ENCODE measurements around the gene TREML4.

TREML4 gene

GRCh38 chr6:41269166-41269565 lies 41.0 kb downstream of the TREML4 start:
- no peak for DNase-seq (ENCODE audit: low read depth, low spot score)
- TF ChIP-seq CTCF (IDR thresholded peaks at IDR 0.05; ENCODE audit: insufficient read depth, low read length, missing control alignments): no peak
- H3K4me3 ChIP-seq (ENCODE audit: low read depth, low read length): no peak overlapping the region
- POLR2A ChIA-PET: no interaction called here
- CTCF ChIA-PET: no interaction called here

GRCh38 chr6:41269716-41270115 lies 41.6 kb downstream of the TREML4 start:
- no peak overlapping the region for H3K4me3 ChIP-seq (ENCODE audit: low read depth, low read length)
- ChIA-PET CTCF (no interaction called here), POLR2A (no interaction called here)
- TF ChIP-seq CTCF (IDR thresholded peaks at IDR 0.05; ENCODE audit: insufficient read depth, low read length, missing control alignments): no peak
- DNase-seq (ENCODE audit: low read depth, low spot score): no peak

- H3K4me3 ChIP-seq (ENCODE audit: low read depth, low read length): no peak overlapping the region
- CTCF ChIA-PET: no interaction called here
- no peak for TF ChIP-seq CTCF (IDR thresholded peaks at IDR 0.05; ENCODE audit: insufficient read depth, low read length, missing control alignments)
- POLR2A ChIA-PET: no interaction called here
- DNase-seq (ENCODE audit: low read depth, low spot score): no peak
These were observed 43.8 kb downstream of the TREML4 start for GRCh38 chr6:41271901-41272395.

- ChIA-PET POLR2A (no interaction called here), CTCF (no interaction called here)
- DNase-seq (ENCODE audit: low read depth, low spot score): no peak
- no peak for TF ChIP-seq CTCF (IDR thresholded peaks at IDR 0.05; ENCODE audit: insufficient read depth, low read length, missing control alignments)
- H3K4me3 ChIP-seq (ENCODE audit: low read depth, low read length): no peak overlapping the region
These were observed 44.6 kb downstream of the TREML4 start for GRCh38 chr6:41272591-41273240.

- ChIA-PET POLR2A (no interaction called here), CTCF (no interaction called here)
- no peak for TF ChIP-seq CTCF (IDR thresholded peaks at IDR 0.05; ENCODE audit: insufficient read depth, low read length, missing control alignments)
- no peak overlapping the region for H3K4me3 ChIP-seq (ENCODE audit: low read depth, low read length)
- DNase-seq (ENCODE audit: low read depth, low spot score): no peak
These were observed 45.6 kb downstream of the TREML4 start for GRCh38 chr6:41273714-41274113.

GRCh38 chr6:41274256-41274655 lies 46.1 kb downstream of the TREML4 start:
- TF ChIP-seq CTCF (IDR thresholded peaks at IDR 0.05; ENCODE audit: insufficient read depth, low read length, missing control alignments): no peak
- CTCF ChIA-PET: no interaction called here
- POLR2A ChIA-PET: no interaction called here
- H3K4me3 ChIP-seq (ENCODE audit: low read depth, low read length): no peak overlapping the region
- no peak for DNase-seq (ENCODE audit: low read depth, low spot score)
